NCI-H524 treated with DMSO at 0.1 percent for 48 hours (cell line): ENCODE data around the gene IL36G.
A peak's percentile ranks its signal among the peaks of the same experiment; 100 is the strongest.

Experiments
- DNase-seq: peaks from one replicate; lab custom pipeline; 2025; lab: John Stamatoyannopoulos, UW

IL36G gene

GRCh38 chr2:112977559-112978056 lies at the start of gene IL36G:
TSS of gene IL36G (plus strand) at chr2:112978006. CDS start at chr2:112978639, 633 bp downstream.
- no peak for DNase-seq

GRCh38 chr2:112933261-112933660 lies 44.5 kb upstream of the IL36G start:
- no peak for DNase-seq

GRCh38 chr2:112934117-112934516 lies 43.7 kb upstream of the IL36G start:
- DNase-seq = peak; percentile 22

DNA sequence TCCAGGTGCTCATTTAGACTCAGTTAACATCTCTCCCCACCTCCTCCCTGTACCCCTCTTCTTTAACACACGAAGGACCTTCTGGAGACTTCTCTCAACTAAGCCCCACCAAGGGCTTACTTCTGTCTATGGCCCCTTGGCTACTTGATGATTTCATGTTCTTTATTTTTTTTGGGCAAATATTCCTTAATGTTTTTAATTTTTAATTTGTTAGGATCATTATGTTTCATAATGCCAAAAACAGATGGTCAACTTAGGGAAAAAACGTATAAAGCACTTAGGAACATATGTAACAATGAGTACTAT lies 40.9 kb upstream of the IL36G start:
- DNase-seq = no peak

DNA sequence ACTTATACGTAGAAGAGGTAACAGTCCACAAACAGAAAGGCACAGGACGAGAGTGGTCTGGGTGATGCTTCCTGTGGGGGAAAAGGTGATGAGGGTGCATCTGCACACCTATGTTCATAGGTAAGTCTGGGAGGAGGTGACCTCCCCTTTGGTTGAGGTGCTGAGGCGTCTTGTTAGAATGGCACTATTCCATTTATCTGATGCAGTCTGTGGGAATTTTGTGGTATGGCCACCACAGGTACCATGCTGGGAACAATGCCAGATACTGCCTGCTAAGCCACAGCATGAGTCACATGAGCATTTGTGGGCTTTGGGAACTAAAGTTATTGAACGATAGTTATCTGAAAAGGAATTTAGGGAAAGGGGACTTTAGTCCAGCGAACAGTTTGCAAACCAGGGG lies 38.9 kb upstream of the IL36G start:
- no peak for DNase-seq

DNA sequence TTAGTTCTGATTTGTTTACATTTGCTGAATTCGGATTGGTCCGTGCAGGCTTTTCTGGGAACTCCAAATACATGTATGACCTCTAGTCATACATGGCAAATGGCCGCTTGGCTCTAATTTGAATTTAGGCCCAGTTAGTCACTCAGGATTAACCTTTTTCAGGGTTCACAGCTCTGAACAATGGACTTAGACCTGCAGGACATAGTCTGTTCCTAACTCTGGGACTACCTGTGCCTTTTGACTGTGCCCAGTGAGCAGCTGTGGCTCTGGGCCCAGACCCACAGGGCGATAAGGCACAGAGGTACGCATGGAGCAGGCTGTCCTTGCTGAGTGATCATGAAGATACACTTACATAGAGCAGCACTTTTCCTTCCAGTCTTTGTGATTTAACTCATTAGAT lies 38.4 kb upstream of the IL36G start:
- DNase-seq = no peak

GRCh38 chr2:112940859-112941625 lies 36.8 kb upstream of the IL36G start:
- no peak for DNase-seq

DNA sequence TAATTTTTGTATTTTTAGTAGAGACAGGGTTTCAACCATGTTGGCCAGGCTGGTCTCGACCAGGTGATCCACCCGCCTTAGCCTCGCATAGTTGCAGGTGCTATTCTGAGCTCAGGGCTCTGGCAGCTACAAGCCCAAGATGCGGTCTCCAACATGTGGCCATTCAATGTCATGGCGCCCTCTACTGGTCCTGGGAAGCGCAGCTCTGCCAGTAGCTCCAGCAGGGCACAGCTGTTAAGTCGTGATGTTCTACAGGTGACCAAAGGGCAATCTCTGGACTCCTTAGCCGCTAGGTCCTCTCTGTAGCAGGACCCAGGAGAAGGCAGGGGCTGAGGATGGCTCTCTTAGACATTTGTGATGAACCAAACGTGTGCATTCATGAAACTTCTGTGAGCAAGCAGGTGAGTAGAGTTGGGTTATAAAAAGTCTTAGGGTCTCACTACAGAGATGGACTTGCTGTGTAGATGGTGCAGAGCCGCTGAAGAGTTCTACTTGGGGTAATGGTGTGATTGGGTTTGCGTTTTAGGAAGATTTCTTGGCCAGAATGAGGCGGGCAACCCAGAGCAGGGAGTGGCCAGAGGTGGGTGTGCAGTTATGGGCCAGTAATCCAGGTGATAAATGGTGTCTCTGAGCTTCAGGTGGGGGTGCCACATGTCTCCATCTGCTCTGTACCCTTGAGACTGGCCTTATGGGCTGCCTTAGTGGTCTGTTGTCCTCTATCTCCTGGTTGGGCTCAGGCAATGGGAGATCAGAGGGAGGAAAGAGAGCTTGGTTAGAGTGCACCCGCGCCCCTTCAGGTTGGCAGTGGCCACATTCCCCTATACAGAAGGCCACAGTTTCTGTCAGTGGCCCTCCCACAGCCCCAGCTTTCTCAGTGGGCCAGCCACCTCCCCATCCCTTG lies 35.8 kb upstream of the IL36G start:
- DNase-seq = no peak

DNA sequence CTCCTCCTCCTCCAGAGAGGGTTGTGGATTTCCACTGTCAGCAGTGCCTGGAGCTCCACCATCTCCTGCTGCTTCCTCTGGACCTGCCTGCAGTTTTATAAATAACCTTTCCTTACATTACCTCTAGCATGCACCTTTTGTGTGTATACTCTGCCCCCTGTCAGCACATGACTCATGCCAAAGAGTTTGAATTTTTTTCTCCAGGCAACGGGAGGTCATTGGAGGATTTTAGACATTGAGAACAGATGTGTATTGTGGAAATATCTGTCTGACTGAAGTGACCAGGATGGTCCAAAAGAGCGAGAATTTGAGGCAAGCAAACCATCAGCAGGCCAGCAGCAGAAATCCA lies 35.2 kb upstream of the IL36G start:
- DNase-seq = no peak

- DNase-seq = no peak
Measured at GRCh38 chr2:112944971-112945370, 32.8 kb upstream of the IL36G start.

GRCh38 chr2:112946086-112946485 lies 31.7 kb upstream of the IL36G start:
- no peak for DNase-seq

DNA sequence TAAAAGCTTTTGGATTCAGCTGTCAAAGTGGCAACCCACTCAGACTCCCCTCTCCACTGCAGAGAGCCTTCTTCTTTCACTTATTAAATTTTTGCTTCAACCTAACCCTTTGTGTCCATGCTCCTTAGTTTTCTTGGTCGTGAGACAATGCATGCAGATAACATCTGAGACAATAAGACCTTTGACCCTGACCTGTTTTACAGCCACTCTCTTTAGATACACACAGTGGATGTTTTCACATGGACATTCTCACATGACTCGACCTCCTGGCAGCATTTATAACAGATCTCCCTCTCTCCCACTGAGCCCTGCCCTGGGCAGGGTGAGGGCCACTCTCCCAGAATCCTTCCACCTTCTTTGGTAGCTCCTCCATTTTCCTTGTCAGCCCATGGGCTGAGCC lies 30.4 kb upstream of the IL36G start:
- DNase-seq = no peak

GRCh38 chr2:112949456-112949855 lies 28.4 kb upstream of the IL36G start:
- DNase-seq = no peak

DNA sequence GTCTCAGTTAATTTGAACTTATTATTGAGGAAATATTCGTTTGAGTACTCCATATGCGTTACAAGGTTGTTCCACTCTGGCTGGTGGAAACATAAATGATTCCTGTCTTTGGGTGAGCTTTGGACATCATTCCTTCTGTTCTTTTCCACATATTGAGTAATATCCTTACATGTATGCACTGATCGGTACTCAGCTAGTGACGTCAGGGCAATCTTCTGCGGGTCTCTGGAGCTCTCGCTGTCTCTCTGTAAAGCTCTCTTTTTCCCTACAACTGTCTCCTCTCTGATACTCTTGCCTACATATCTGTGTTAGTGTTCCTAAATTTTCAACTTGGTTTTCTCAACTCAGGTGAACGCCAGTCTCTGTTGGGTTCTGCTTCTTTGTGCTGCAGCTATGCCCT lies 23.4 kb upstream of the IL36G start:
- no peak for DNase-seq

- no peak for DNase-seq
Measured at GRCh38 chr2:112957511-112957910, 20.3 kb upstream of the IL36G start.

- peak; percentile 29 for DNase-seq
Measured at GRCh38 chr2:112958428-112959108, 19.2 kb upstream of the IL36G start.

GRCh38 chr2:112959109-112959812 lies 18.5 kb upstream of the IL36G start:
- DNase-seq = peak; percentile 65

DNA sequence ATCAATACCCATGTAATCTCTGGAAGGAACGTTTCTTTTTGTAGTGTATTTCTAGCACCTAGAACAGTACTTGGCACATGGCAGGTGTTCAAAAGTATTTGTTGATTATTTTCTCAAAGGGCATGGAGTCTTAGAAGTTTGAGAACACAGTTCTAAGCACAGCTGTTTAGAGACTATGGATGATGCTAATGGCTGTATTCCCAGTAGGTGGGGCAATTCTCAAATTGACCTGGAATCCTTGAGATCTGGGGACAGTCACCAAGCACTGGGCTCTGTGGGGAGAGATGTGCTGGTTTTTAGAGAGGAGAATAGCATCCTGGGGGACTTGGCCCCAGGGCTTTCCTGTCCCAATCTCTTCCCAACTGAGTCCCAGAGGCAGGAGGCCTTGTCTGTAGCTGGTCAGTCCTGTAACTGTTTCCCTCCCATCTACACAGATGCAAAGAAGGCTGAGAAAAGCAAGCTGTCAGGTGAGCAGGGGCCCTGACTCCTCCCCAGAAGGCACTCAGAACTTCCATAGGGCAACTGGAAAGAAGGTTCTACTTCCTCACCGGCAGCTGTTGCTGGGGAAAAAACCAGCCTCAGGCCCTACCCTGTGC lies 17.5 kb upstream of the IL36G start:
- no peak for DNase-seq

DNA sequence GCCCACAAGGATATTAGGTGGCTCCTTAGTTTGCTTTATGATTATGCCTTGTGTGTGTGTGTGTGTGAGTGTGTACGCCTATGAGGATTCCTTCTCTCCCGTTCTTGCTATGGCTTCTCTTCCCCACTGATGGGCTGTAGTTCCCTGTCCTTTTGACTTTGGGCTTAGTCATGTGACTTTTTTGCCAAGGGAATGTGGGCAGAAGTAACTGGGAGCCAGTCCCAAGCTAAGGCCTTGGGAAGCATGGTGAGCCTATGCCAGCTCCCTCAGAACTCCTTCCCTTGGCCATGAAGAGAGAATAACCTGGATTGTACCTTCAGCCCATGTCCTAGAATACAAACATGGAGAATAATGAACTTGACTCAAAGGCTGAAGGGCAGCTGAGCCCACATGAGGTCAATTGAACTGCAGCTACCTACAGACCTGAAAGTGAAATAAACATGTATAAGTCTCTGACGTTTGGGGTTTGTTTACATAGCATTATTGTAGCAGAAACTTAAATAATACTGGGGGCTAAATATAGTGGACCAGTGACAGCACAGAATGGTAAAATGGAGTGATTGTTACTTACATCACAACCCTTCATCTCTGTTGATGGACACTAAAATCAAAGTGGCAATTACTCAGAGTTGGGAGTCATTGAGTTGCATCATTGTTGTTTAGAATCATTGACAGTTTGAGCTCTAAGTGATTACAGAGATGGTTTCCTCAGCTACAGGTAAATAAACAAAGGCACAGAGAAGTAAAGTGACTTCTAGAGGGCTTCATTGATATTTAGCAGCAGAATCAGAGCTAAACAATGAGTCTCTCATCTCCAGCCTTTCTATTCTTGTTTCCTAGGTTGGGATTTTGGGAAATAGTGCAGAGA lies 15.3 kb upstream of the IL36G start:
- DNase-seq = no peak

GRCh38 chr2:112967023-112967422 lies 10.8 kb upstream of the IL36G start:
- no peak for DNase-seq
